ENCODE data around the gene KSR1.

The KSR1 gene

GRCh38 chr17:27539794-27540317 is 83.6 kb downstream of the KSR1 start:
- no peak for DNase-seq

DNA sequence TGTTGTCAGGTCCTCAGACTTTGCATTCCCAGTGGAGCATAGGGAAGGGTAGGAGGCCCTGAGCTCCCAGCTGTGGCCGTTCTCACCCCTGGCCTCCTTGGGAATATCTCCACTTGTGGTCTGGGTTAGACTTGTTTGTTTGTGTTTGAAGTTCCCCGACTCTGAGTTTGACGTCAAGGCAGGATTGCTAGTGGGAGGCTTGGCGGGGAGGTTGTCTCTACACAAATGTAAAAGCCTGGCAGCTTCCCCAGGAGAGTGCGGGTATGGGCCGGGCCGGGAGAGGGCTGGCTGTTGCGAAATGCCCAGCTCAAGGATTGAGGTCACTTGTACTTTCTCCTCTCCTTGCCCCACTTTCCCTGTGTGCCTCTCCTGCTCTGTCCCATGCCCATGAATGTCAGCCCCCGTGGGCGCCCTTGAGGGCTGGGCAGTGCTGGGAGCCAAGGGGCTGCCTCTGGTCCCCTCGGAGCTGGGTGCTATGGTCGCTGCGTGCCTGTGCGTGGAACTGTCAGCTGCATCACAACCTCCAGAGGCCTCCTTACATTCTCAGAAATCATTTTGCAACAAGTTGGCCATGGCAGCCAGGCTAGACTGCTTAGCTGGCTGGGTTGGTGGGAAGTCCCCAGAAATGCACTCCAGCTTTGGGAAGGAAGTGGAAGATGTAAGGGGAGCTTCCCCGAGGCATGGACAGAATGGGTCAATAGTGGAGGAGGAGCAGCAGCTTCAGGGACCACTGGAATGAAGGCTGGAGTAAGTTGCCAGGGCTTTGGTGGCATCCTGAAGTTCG is 84.3 kb downstream of the KSR1 start:
- no peak for DNase-seq

DNA sequence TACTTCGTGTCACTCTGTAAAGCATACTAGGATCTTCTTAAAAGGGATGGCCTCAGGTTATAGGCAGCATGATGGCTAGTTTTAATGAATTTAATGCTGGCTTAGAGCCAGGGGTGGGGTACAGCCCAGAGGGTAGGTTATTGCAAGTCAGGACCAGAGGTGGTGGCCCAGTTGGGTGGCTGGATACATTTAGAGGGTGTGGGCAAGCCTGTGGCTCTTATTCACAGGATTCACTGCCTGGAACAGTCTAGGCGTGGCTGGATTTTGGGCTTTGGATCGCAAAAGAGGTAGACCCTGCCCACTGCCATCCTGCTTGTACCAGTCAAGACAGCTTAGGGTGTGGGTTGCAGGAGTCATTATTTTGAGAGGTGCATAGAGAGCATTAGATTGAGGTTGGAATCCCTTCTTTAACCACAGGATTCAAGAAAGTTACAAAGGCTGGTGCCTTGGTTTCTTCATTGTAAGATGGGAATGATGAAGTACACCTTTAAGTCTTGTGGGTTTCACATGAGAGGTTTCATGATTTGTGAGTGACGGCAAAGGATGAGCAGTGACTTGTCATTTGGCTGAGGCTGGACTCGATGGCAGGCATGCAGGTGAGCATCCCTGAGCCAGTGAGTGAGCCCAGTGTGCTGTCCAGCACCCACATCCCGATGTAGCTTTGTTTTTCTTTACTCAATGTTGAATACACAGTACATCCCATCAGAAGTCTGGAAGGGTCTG is 85.2 kb downstream of the KSR1 start:
- no peak for DNase-seq

GRCh38 chr17:27542841-27543463 is 86.7 kb downstream of the KSR1 start:
- no peak for DNase-seq

DNA sequence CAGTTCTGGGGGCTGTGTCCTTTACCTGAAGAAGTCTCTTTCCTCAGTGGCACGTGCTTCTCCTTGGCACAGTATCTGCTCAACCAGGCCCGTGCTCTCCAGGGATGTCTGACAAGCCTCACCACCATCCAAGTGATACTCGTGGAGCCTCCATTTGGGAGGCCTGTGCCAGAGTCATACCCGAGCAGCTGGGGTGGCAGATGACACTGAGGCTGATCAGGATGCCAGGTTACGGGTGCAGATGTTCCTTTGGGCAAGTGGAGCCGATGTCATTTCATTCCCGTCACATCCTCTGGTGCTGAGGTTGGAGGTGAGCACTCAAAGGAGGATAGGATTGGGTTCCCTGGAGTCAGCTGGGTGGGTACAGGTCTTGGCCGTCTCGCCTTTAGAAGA is 87.2 kb downstream of the KSR1 start:
- no peak for DNase-seq

DNA sequence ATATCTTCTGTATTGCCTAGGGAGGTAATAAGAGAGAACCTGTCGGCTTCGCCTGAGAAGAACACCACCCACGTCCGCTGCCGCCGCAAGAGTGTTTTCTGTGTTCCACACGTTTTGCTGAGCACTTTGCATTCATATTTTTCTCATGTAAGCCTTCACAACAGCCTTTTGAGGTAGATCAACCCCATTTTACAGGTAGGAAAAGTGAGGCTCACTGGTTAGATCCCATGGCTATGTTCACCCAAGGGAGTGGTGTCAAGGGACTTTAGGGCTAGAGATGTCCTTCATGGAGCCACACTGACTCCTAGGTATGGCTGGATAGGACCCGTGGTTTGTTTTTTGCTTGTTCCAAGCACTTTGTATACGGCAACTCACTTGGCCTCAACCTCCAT is 87.7 kb downstream of the KSR1 start:
- no peak for DNase-seq

DNA sequence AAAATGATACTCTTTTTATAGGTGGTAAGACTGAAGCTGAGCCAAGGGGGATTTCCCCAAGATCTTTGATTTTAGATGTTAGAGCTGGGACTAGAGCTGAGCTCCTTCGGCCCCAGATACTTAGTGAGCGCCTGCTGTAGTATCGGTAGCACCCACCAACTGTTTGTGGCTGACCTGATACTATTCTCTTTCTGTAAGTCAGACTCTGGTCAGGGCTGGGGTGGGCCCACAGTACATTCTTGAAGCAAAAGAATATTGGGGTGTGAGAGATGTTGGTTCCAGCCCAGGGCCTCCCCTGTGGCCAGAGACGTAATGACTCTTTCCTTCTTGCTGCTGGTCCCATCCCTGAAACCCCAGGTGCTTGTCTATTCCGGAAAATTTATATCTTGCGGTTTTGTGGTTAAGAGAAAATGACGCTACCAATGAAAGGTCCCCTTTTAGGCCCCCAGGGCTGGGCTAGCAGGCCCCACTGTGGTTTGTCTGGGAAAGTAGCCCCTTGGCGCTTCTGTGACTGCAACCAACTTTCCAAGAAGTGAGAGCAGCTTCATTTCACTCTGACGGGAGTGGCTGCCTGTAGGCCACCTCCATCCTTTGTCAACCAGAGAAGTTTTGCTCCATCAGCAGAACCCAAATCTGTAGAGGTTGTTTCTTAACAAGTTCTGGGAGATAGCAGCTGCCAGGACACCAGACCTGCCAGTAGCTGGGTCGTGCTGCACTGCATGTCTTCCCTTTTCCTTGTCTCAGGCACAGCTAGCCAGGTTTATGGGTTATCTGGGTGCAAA is 88.3 kb downstream of the KSR1 start:
- peak; percentile 16 for DNase-seq

GRCh38 chr17:27545562-27546229 is 89.4 kb downstream of the KSR1 start:
- DNase-seq, result no peak

- no peak for DNase-seq
Measured at GRCh38 chr17:27546624-27547300, 90.5 kb downstream of the KSR1 start.

- no peak for DNase-seq
Measured at GRCh38 chr17:27547301-27547683, 91.0 kb downstream of the KSR1 start.

DNA sequence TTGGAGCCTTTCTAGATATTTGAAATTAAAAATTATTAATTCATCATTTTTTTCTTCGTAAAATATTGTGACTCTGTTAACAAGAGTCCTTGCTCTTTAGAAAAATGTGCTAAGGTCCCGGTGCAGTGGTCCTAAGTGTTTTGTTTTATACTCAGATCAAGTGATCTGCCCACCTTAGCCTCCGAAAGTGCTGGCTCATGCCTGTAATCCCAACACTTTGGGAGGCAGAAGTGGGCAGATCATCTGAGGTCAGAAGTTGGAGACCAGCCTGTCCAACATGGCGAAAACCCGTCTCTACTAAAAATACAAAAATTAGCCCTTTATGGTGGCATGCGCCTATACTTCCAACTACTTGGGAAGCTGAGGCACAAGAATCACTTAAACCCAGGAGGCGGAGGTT is 92.1 kb downstream of the KSR1 start:
- no peak for DNase-seq

DNA sequence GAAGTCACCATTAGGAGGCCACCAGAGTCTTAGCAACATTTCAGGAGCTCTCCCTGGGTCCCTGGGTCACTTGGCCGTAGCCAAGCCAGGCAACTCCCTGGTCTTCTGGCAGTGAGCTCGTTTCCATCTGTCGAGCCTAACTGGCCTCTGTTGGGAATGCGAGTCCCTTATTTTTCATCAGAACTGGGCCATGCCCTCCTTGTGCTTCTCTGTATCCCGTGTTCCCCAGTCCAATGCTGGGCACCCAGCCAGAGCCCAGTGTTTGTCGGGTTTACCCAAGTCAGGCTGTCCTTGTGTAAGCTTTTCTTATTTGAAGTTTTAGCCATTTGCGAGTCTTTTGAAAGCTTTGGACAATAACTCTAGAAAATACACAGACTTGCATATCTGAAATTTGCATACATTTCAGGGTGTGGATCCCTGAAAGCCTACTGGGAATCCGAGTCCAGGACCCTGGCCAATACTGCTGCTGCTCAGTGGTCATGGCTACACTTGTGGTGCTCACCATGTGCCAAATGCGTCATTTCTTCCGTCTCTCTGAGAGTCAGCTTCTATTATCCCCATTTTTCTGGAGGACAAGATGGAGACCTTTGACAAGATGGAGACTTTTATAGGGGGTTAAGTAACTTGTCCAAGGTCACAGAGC is 93.1 kb downstream of the KSR1 start:
- no peak for DNase-seq

- no peak for DNase-seq
Measured at GRCh38 chr17:27550291-27550930, 94.2 kb downstream of the KSR1 start.

DNA sequence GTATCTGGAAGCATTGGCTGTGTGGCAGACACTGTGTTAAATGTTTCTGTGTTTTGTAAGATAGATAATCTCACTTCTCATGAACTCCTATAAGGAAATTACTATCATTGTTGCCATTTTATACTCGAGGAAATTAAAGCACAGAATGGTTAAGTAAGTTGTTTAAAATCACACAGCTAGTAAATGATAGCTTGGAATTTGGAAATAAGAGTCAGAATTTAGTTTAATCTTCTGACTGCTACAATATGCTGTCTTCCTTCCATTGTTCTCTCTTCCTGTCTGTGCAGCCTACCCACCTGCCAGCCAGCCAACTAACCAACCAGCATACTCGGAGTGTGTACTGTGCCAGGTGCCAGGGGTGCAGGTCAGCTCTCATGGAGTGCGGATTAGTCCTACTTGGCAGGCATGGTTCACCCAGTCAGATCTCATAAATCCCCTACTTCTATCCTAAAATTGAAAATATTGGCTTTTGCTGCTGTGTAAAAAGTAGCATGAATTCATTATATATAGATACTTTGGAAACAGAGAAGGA is 94.8 kb downstream of the KSR1 start:
- no peak for DNase-seq

GRCh38 chr17:27551701-27552248 is 95.5 kb downstream of the KSR1 start:
- DNase-seq, result no peak

DNA sequence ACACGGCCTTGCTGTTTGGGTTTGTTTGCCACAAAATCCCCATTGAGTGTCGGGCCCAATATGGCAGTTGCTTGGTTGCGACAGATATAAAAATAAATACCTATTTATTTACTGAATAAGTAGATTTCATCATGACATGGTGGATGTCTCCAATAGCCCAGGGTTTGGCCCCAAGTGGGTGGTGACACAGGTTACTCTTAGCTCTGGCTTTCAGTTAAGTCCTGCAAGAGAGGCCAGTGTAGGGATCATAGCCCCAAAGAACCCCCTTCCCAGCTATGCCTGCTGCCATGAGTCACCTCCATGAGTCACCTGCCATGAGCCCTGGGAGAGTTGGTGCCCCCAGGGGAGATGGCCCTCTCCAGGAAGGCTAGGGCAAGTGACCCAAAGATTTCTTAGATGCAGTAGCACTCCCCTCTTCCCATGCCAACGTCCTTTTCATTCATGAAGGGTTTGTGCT is 96.1 kb downstream of the KSR1 start:
- no peak for DNase-seq

- no peak for DNase-seq
Measured at GRCh38 chr17:27553019-27553511, 96.8 kb downstream of the KSR1 start.

DNA sequence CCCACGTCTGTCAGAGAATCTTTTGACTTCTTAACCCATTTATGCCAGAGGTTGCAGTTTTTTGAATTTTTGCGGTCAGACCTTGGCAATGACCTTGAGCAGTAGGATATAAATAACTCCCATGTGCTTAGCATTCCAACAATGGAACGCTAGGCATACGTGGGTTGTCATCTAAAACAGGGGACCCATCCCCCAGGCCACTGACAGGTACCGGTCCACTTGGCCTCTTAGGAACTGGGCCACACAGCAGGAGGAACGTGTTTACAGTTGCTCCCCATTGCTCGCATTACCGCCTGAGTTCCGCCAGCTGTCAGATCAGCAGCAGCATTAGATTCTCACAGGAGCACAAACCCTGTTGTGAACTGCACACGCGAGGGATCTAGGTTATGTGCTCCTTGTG is 97.9 kb downstream of the KSR1 start:
- DNase-seq, result no peak

DNA sequence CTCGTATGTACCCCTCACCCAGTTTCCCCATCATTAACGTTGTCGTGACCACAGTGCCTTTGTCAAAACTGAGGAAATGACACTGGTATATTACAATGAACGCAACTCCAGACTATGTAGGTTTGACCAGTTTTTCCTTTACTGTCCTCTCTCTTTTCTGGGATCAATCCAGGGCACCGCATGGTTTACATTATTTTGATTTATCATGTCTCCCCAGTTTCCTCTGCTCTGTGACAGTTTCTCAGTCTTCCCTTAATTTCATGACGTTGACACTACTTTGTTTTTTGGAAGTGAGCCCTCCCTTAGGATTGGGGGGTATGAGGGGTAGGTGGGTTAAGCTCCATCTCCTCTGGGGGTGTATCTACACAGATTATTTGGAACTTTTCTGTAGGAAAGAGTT is 98.7 kb downstream of the KSR1 start:
- no peak for DNase-seq

- DNase-seq, result no peak
Measured at GRCh38 chr17:27555339-27555738, 99.1 kb downstream of the KSR1 start.

Data from activated CD4-positive, alpha-beta T cell treated with anti-CD3 and anti-CD28 coated beads, Interleukin-2, amount 50 U/mL, for 1 hour (primary cell).